Heart left ventricle (tissue), 16 donors: Measurements from ENCODE around the gene MIEN1. TPM values are rescaled to one million over a fixed set of nuclear protein-coding genes. Genes with fewer than 3 reads are reported as not detected.

Experiments
- ATAC-seq, 4 donors: fragments of 200-7000 bp; cut with Tn5 transposase; one replicate each; pipeline ENCODE4 v1.9.1; 2020 to 2022; ENCODE audit warnings: moderate library complexity in 4 of 4, mild to moderate bottlenecking in 3 of 4, moderate number of reproducible peaks in 1 of 4
- DNase-seq, 5 donors: peaks; one replicate each; pipeline ENCODE4 v3.0.0-alpha.2; 2020
- H3K27ac ChIP-seq, 12 donors: fragments of 200-600 bp; sonication (generic) in 4 of 12; one replicate each; pipeline versions ENCODE4 v1.5.0 to v1.8.0; 2016 to 2022; ENCODE audit warnings: mild to moderate bottlenecking in 2 of 12
- H3K27me3 ChIP-seq, 9 donors: fragments of 200-600 bp; sonication (generic) in 2 of 9; one replicate each; pipeline versions ENCODE4 v1.5.1 to v1.8.0; 2016 to 2022; ENCODE audit warnings: mild to moderate bottlenecking in 3 of 9
- H3K36me3 ChIP-seq, 9 donors: fragments of 200-600 bp; sonication (generic) in 2 of 9; one replicate each; pipeline versions ENCODE4 v1.5.0 to v1.8.0; 2018 to 2022; ENCODE audit warnings: mild to moderate bottlenecking in 2 of 9
- H3K4me1 ChIP-seq, 12 donors: fragments of 200-600 bp; sonication (generic) in 4 of 12; one replicate each; pipeline versions ENCODE4 v1.5.0 to v1.8.0; 2016 to 2022; ENCODE audit warnings: mild to moderate bottlenecking in 3 of 12
- H3K4me3 ChIP-seq, 12 donors: fragments of 200-600 bp; sonication (generic) in 4 of 12; one replicate each; pipeline versions ENCODE4 v1.5.0 to v1.8.0; 2017 to 2022; ENCODE audit warnings: mild to moderate bottlenecking in 9 of 12, moderate library complexity in 4 of 12
- H3K9me3 ChIP-seq, 12 donors: fragments of 200-600 bp; sonication (generic) in 4 of 12; one replicate each; pipeline versions ENCODE4 v1.5.0 to v1.8.0; 2016 to 2022; ENCODE audit warnings: mild to moderate bottlenecking in 1 of 12
- CTCF ChIP-seq, 12 donors: fragments of 200-600 bp; sonication (generic) in 4 of 12; IDR thresholded peaks; one replicate each; pipeline versions ENCODE4 v1.5.0 to v1.8.0; 2018 to 2022; ENCODE audit warnings: antibody characterized with exemption in 12 of 12, mild to moderate bottlenecking in 5 of 12
- POLR2A ChIP-seq, 2 donors: fragments of 450-650 bp; IDR thresholded peaks; one replicate each; pipeline ENCODE4 v1.6.1; 2017; ENCODE audit warnings: antibody characterized with exemption in 2 of 2, mild to moderate bottlenecking in 2 of 2, moderate library complexity in 2 of 2
- WGBS, 4 donors: extraction: QIAGEN DNeasy Blood & Tissue Kit in 2 of 4; methylation state at CpG; one replicate each; pipeline versions ENCODE4 v1.1.5 to v1.1.7; 2013 to 2018; 5-methylcytosine and 5-hydroxymethylcytosine counted together
- intact Hi-C, 10 donors: fragments of 100-400 bp; cut with DNase I; formaldehyde crosslinking; loops; one replicate each; pipeline versions ENCODE4 v1.11.1 to v1.14.2; 2022
- polyA plus RNA-seq, 2 donors: library from polyadenylated mRNA; stranded (reverse); fragments of 200-250 nt; gene quantifications; one replicate each; pipeline ENCODE4 v1.2.3, GENCODE V29; 2013
- total RNA-seq, 9 donors: library from RNA; depleted of rRNA in 2 of 9; stranded (reverse); fragments of >200 nt in 2 of 9; fragmentation: NEBNext Ultra II Directional in 3 of 9; extraction: Animal tissue kit (Norgen Biotek cat#: 25700) in 3 of 9; gene quantifications; one replicate each; pipeline versions ENCODE4 v1.1.0 to v1.2.4, GENCODE V29; 2016 to 2023
- donor health status: ischemic (EF 13 %, LVEDD 7.1; RV severe dilation, severe dysfunction).
- donor health status: healthy with polysubstance abuse.
- donor health status: DM: no; HTN: yes; CAD: no.
- donor health status: DM: no; HTN: no; CAD: no.
- donor health status: ischemic (EF 25% LVEDD 6.9; RV normal size, moderate dysfunction).
- donor health status: ischemic (EF 25% LVEDD 5.7; RV mildly dilated, moderate dysfunction).
- donor health status: healthy.
- donor health status: DM: yes; HTN: yes; CAD: no.
- donor health status: ischemic (EF 35%, LVEDD 5.7; RV mildly dilated, moderate dysfunction).
- donor health status: nonischemic (EF 11% LVEDD 7.7; RV severe dilation, severe dysfunction).
- donor health status: DM: yes; HTN: yes; CAD: no.
- donor health status: PGD.
- donor health status: ischemic (EF 29% LVEDD 5.4; RV normal size, mild dysfunction).
- donor health status: nonischemic (EF 23%, LVEDD 6.1; RV moderate dilation, normal function).

The MIEN1 gene
- total and polyA plus RNA-seq, 11 donors, result 34.3 to 159 (median 55.1) TPM

GRCh38 chr17:39752241-39752881, 22.0 kb upstream of the MIEN1 start:
- ATAC-seq (no peak), DNase-seq (no peak)
- peaks cover 0 to 40% (median 25%) of the 10 kb centered on the region in 12 donors for H3K4me1 ChIP-seq
- TF ChIP-seq POLR2A (IDR thresholded peaks at IDR 0.05), result no peak
- no peak for TF ChIP-seq CTCF (IDR thresholded peaks at IDR 0.05)
- no peak overlapping the region for H3K4me3 ChIP-seq
- H3K36me3 ChIP-seq, result no peaks in the 10 kb centered on the region
- 81 to 84% (median 83%) methylated on average over 13 of the region's 13 CpGs for WGBS, 4 donors
- no peaks in the 10 kb centered on the region for H3K9me3 ChIP-seq
- H3K27ac ChIP-seq, result no peak overlapping the region
- H3K27me3 ChIP-seq, result no peaks in the 10 kb centered on the region
- intact Hi-C loops, result loop anchor here in 9 of 10 donors (2.0 to 10.0 kb wide), 8 partner anchors 22 to 222 kb away; partner anchors contain the start of genes STARD3 (in 5 of the 9), MIEN1 (in 1 of the 9) and PGAP3 (in 1 of the 9)

GRCh38 chr17:39751637-39752036, 21.3 kb upstream of the MIEN1 start:
- no peaks in the 10 kb centered on the region for H3K9me3 ChIP-seq
- no peaks in the 10 kb centered on the region for H3K36me3 ChIP-seq
- no peak overlapping the region for H3K27ac ChIP-seq
- intact Hi-C loops, result loop anchor here in 9 of 10 donors (2.0 to 10.0 kb wide), 8 partner anchors 21 to 223 kb away; partner anchors contain the start of genes STARD3 (in 5 of the 9), MIEN1 (in 1 of the 9) and PGAP3 (in 1 of the 9)
- peaks cover 0 to 40% (median 25%) of the 10 kb centered on the region in 12 donors for H3K4me1 ChIP-seq
- TF ChIP-seq POLR2A (IDR thresholded peaks at IDR 0.05) (no peak), CTCF (IDR thresholded peaks at IDR 0.05) (no peak)
- 42 to 52% (median 46%) methylated on average over 10 of the region's 10 CpGs for WGBS, 4 donors
- no peak overlapping the region for H3K4me3 ChIP-seq
- no peaks in the 10 kb centered on the region for H3K27me3 ChIP-seq
- DNase-seq (no peak), ATAC-seq (no peak)

DNA sequence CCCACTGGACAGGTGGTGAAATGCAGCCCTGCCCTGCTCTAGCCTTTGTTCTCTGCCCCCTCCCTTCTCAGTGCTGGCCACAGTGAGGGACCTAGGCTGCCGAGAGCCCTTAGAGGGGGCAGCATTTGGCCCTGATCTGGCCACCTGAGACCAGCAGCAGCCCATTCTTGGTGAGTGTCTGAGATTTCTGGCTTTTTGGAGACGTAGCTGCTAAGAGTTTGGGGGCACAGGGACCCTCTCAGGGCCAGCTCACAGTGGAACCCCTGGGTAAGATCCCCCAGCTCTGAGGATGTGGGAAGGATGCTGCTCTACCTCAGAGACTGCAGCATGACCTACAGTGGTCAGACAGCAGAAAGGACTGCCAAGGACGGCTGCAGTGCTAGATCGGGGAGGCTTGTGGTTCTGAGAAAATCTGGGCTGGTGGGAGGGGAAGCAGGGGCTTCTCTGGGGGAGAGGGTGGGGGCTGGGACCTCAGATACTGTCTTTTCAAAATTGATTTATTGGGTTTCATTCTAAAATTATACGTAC, 20.7 kb upstream of the MIEN1 start:
- 68 to 74% (median 71%) methylated on average over 4 to 5 of the region's 5 CpGs for WGBS, 4 donors
- H3K36me3 ChIP-seq, result no peaks in the 10 kb centered on the region

More for the DNA sequence above, 20.7 kb upstream of the MIEN1 start:
- H3K4me3 ChIP-seq, result no peak overlapping the region
- no peaks in the 10 kb centered on the region for H3K9me3 ChIP-seq
- TF ChIP-seq POLR2A (IDR thresholded peaks at IDR 0.05) (no peak), CTCF (IDR thresholded peaks at IDR 0.05) (no peak)
- peaks cover 0 to 40% (median 25%) of the 10 kb centered on the region in 12 donors for H3K4me1 ChIP-seq
- H3K27me3 ChIP-seq, result no peaks in the 10 kb centered on the region
- intact Hi-C loops, result loop anchor here in 9 of 10 donors (5.0 to 10.0 kb wide), 6 partner anchors 64 to 224 kb away; partner anchors contain the start of genes STARD3 (in 5 of the 9) and PGAP3 (in 1 of the 9)
- ATAC-seq (no peak), DNase-seq (no peak)
- H3K27ac ChIP-seq, result peak overlapping the region in 2 of 12 donors; percentile 36 to 48
